HG03571 (cell line): ENCODE results near the gene HES1.

Experiments
- ATAC-seq: cut with Tn5 transposase; IDR thresholded peaks from one replicate; pipeline ENCODE4 v1.9.1; 2021; ENCODE audit not compliant: unreplicated experiment

Gene HES1

DNA sequence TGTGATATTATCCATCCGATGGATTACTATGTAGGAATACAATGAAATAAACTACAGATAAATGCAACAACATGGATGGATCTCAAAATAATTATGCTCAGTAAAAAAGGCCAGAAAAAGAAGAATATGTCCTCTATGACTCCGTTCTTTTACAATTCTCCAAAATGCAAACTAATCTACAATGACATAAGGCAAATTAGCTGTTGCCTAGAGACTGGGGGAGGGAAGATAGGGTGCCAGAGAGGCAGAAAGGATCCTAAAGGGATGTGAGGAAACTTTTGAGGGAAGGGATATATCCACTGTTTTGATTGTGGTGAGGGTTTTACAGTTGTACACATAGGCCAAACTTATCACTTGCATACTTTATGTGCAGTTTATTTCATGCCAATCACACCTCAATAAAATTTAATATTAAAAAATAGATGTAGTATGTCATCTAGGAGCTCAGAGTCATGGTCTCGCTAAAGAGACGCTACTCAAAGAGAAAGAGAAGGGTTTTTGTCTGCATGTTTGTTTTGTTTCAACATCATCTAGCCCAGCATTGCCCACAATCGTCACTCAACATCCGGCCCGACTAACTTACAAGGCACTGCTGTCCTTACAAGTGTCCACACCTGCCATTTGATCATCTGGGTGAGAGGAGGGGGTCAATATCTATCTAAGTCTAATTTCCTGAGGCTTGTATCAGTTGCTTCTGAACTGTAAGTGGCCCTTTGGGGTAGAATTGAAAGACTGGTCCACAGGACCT lies 29.5 kb downstream of the HES1 start:
- ATAC-seq: no peak

DNA sequence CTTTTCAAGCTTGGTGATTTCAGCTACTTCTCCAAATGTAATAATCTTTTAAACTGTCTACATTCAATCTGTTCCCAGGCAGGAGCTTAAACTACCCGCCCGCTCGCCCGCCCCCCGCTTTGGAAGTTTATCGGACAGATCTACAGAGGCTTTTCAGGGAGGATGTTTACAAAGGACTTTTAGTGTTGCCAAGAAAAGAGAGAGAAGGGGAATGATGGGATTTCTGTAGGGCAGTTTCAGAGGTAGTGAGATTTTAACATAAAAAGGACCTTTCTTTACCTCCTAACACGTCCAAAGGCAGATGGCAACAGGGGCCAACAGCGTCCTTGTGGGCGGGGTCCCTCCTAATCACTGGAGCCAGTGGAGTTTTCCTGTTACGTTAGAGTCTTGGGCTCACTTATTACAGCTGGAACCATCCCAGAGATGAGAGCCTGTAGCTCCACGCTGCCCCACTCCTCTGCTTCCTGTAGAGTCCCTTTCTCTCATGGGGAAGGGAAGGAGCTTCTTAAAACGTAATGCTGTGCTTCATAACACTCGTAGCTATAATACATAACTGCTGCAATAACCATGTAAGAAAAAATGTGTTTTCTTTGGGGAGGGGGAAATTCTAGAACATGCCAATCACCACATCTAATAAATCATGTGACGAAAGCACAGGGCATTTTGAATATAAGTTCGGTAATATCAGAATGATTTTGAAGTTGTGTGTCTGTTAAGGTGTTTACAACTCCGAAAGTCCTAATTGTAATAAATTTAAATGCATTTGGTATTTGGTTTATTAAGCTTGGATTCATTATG lies 30.9 kb downstream of the HES1 start:
- no peak for ATAC-seq

DNA sequence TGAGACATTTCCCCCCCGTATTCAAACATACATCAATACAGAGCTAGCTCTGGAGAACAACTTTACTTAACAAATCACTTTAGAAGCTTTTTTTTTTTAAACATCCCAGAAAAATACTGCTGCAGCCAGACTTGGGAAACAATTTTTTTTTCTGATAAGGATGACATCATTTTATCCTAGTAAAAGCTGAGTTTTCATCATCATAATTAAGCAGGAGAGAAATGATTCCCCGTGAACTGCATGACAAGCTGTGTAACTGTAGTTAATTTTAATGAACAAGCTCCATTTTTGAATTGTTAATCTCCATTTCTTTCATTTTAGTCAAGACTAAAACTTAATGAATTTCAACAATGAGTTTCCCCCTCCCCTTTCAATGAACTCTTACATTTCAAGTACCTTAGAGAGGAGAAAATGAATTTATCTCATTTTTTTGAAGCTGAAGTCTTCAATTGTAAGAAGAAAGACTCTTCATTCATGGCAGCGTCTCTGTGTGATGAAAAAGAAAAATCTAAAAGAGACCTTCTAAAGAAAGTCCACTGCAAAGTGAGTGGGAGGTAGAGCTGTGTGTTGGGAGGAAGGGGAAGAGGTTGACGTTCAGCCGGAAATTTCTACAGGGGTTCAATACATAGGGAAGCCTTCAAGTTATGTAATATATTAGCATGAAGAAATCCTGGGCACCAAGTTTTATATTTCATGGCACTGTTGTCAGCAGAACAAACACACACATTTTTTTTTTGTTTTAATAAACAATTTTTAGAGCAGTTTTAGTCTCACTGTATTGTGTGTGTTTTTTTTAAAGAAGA lies 31.7 kb downstream of the HES1 start:
- no peak for ATAC-seq

DNA sequence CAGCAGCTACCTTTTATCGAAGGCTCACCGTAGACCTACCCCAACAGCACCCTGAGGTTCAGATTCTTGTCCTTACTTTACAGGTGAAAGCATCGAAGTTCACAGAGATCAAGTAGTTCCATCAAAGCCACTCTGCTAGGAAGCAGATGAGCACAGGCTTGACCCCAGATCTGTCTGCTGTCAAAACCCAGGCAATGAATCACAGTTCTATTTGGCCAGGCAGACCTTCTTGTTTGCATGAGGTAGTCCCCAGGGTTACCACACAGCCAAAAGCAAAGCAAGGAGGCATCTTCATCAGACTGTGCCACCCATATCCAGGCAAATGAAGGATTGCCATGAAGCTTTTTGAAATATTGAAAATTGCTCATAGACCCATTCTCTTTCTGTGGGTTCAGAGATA lies 33.0 kb downstream of the HES1 start:
- no peak for ATAC-seq

DNA sequence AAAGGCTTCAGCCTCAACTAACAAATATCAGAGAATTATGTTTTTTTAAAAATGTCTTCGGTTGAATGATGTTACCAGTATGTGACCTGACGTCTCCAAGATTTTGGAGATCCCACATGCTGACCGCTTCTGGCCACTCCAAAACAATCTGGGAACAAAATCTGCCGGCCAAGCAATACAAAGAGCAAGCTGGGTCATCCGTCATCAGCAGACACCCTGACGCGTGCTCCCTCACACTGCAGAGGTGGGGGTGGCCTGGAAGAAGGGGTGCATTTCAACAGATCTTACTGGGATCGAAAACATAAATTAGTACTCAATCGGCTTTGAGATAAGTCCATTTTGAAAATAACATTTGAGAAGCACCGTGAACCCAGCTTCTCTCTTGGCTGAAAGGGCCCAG lies 33.6 kb downstream of the HES1 start:
- ATAC-seq: no peak

DNA sequence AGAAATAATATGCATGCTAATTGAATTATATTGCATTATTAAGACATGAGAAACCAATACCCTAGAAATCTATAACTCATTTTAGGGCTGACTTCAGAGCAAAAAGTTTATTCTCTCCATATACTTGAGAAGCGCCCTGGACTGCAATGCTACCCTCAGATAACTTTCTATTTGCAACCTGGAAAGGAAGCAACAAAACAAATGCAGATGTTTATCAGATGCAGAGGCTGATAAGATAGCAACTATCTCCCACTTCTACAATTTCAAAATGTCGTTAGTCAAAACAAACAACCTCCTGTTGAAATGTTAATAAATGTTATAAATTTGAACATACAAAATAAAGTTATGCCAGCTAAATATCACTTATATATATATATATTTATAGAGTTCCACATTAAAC lies 34.8 kb downstream of the HES1 start:
- no peak for ATAC-seq

DNA sequence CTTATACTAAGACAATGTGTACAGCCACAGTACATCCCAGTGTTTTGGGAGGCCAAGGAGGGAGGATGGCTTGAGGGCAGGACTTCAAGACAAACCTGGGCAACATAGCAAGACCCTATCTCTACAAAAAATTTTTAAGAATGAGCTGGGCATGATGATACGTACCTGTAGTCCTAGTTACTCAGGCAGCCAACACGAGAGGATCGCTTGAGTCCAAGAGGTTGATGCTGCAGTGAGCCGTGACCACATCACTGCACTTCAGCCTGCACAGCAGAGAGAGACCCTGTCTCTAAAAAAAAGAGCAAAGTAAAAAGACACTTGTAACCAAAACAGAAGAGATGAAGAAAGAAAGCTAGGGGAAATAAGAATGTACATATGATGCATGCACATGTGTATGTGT lies 38.5 kb downstream of the HES1 start:
- ATAC-seq: no peak

DNA sequence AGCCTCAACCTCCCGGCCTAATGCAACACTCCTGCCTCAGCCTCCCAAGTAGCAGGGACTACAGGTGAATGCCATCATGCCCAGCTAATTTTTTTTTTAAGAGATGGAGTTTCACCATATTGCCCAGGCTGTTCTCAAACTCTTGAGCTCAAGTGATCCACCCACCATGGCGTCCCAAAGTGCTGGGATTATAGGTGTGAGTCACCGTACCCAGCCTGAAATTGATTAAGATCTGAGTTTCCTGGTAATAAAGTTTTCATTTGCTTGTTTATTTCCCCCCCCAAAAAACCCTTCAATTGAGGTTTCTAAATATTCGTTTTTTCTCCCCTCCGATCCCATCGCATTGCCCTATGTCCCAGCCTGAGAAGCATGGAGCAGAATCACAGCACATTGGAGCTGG lies 39.0 kb downstream of the HES1 start:
- no peak for ATAC-seq

DNA sequence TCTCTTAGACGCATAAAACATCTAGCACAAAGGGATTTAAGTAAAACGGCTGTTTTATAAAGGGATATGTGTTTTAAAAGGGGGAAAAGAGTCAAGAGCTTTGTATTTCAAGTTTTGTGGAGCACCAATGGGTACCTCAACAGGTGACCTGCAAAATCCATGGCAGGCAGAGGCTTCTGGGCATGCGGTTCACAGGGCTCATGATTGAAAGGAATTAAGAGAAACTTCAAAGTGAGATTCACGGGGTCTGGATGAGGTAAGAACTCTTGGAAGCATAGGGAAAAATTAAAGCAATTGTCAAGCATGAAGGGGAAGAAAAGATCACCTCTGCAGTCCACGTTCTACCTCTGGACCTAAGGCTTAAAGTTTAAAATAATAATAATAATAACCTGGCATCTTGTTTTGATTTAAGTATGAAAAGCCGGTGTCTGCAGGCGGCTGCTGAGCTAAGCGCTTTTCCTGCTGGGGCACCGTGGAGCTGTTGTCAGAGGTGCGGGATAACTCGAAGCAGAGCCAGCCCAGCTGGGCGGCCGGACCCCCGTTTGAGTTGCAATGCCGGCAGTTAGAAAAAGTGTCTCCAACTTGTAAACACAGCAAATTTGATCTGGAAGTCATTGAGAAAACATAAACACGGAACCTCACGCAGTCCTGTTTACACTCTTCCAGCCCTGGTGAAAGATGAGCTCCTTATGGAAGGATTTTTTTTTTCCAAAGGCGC lies 40.5 kb downstream of the HES1 start:
- no peak for ATAC-seq

DNA sequence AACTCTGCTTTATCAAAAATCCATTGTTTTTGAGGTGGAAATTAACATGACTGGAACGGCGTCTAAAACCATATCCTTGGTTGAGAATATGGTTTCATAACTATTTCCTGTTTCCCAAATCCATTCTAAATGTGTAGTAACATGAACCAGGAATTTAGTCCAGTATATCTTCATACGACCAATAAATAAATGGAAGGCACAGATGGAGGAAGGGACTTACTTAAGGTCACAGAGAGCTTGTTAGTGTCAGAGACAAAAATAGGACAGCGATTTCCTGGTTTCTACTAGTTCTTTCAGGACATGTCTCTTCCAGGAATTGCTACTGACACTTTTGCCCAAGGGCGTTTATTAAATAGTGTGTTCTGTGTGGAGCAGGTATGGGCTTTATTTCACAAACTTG lies 41.2 kb downstream of the HES1 start:
- no peak for ATAC-seq

DNA sequence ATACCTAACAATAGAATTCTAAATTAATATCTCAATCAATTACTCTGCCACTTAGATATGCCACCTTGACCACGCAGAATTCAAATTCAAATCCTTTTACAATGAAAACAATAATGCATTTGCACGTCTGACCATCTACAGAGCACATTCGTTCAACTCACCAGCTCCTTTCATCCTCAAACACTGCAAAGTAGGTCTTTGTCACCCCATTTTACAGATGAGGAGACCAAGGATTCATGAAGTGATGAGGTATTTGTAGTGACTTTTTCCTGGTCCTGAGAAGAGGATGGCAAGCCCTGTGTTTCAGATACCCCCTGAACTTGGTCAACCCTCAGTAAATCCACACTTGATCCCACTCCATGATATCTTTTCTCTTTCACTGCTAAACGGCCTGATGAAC lies 42.2 kb downstream of the HES1 start:
- ATAC-seq: no peak

DNA sequence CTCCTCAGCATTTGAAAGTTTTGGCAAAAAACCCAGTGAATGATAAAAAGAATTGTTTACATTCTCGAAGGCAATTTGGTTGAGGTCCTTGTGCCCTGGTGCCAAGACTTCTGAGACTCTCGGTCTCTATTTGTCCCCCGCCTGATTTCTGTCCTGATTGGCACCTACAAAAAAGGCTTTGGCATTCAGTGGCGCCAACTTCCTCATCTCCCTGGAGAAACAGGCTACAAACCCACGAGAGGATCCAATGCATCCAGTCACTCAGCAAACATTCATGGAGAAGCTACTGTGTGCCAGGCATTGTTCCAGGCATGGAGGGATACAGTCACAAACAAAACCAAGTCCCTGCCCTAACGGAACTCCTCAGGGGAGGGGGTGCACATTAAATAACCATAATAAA lies 42.7 kb downstream of the HES1 start:
- ATAC-seq: no peak

DNA sequence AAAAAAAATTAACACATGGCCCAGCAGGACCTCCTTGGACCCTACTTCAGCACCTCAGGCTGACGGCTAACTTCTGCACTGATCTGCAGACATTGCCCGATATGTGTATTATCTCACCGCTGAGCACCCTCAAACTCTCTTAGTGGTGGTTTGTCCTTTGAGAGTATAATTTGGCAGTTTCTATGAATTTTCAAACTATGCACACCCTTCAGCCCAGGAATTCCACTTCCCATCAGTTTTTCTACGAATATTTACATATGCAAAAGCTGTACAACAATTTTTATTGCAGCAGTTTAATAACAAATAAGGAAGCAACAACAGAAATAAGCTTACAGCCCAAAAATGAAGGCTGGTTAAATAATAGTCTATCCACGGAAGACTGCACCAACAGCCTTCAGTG lies 44.6 kb downstream of the HES1 start:
- no peak for ATAC-seq

DNA sequence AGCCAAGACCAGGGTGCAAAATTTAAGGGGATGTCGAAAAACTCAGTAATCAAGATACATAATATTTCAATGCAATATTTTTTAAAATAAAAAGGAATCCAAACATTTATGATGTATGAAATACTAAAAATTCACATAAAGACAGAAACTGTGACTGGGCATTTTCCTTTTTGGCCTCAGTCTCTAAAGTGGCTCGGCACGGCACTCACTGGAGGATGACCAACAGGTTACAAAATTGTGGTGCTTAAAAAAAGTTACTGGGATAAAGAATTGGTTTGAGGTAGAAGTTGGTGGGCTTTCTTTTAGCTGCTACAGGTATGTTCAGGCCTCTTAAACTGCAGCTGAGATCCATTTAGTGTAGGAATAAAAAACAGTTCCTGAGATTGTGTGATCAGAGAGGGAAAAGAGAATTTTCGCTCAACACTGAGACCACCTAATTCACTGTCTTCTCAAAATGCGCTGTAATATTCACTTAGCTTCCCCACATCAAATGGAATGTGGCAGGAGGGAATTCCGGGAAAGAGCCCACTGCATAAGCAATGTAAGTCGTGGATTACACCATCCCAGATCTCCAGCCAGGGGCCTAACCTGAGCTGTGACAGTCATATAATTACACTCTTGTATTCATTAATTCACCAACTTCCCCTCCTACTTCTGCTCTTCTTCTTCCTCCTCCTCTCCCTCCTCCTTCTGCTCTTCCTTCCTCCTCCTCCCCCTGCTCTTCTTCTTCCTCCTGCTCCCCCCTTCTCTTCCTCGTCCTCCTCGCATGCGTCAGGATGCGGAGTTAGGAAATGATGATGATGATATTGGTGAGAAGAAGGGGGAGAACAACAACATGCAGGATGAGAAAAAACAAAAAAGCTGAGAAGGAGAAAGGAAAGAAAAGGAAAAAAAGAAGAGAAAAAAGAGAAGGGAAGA lies 45.9 kb downstream of the HES1 start:
- no peak for ATAC-seq

DNA sequence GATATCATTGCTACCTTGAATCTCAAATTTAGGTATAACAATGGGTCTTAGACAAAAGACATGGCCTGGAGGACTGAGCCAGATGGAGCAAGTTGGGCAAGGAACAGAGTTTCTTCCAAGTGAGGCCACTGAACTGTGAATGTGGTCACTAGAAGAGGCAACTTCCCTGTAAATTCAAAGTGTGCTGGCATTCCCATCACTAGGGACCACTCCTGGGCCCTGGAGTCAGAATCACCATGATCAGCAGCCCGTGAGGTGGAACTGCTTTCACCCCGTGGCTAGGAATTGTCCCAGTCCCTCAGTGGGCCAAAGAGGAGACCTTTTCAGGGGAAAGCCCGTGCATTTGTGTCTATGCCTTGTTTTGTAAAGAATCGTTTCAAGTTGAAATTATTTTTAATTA lies 47.3 kb downstream of the HES1 start:
- no peak for ATAC-seq

DNA sequence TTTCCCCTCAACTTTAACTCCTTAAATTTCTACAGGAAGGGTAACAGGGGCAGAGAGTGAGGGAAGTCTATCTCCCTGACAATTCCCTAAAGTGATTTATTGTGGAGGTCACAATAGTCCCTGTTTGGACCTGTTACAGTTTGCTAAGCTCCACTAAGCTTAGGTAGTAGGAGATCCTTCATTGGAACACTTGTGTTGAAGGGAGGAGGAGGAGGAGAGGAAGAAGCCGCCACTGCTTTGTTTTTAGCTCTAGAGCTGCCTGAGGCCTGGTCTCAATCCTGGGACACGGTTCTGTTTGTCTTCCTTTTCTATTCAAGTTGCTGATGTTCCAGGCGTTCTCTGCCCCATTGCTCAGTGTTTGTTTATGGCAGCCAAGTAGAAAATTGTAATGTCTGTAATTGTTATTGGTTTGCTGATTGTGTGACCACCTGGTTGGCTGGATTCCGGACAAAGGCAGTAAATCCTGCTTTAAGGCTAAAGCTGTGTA lies 48.4 kb downstream of the HES1 start:
- no peak for ATAC-seq

DNA sequence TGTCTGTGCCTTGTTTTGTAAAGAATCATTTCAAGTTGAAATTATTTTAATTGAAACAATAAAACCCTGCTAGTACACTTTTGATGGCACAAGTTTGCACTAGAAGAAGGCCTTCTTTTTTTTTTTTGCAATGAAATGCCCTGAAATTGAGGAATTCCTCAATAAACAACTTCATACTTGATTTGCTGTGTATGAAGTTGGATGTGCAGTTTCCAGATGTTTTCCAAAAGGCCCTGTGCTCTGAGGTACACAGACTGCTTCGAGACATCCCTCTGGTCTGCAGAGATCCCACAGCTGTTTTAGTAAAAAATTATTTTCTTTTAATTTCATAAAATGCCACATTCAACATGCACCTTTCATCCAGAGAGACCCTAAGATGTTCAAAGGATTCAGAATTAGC lies 48.9 kb downstream of the HES1 start:
- no peak for ATAC-seq

DNA sequence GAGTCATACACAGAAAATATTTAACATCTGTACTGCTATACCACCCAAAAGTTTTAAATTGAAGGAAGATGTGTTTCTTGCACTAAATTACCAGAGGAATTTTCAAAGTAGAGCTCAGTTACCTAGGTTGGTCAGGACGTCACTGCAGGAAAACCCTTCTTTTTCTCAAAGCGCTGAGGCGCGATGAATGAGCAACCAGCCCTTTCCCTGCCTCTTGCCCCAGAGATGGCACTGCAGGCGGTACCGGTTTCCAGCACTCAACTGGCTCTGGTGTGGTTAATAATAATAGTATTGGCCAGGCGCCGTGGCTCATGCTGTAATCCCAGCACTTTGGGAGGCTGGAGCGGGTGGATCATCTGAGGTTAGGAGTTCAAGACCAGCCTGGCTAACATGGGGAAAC lies 49.3 kb downstream of the HES1 start:
- no peak for ATAC-seq

DNA sequence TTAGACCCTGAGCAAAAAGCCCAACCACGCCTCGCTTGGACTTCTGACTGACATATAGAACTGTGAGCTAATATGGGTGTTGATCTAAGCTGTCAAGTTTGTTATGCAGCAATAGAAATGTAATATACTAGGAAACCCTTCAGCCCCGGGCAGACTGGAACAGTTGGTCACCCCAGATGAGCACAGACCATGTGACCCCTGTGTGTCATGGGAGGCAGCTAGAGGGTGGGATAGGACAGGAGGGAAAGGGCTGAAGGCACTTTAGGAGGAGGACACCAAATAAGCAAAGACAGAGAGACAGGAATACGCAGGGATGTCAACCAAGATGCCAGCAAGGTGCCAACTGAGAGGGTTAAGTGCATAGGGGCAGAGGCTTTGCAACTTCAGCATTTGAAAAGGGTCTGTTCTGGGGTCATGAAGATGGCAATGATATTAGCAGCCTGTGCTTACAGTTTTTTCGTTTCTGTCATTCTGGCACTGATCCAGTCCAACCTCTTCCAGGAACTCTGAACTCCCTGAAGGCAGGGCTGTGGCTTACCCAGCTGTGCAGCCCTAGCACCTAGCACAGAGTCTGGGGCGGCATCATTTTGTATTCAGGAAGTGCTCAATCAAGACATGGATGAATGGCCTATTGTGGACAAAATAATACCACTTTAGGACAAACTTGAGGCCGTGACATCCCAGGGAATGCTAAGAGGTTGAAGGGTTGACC lies 51.4 kb downstream of the HES1 start:
- ATAC-seq: no peak
